ENCODE data around the gene EFNA4.

- TF ChIP-seq, protein P1, sequence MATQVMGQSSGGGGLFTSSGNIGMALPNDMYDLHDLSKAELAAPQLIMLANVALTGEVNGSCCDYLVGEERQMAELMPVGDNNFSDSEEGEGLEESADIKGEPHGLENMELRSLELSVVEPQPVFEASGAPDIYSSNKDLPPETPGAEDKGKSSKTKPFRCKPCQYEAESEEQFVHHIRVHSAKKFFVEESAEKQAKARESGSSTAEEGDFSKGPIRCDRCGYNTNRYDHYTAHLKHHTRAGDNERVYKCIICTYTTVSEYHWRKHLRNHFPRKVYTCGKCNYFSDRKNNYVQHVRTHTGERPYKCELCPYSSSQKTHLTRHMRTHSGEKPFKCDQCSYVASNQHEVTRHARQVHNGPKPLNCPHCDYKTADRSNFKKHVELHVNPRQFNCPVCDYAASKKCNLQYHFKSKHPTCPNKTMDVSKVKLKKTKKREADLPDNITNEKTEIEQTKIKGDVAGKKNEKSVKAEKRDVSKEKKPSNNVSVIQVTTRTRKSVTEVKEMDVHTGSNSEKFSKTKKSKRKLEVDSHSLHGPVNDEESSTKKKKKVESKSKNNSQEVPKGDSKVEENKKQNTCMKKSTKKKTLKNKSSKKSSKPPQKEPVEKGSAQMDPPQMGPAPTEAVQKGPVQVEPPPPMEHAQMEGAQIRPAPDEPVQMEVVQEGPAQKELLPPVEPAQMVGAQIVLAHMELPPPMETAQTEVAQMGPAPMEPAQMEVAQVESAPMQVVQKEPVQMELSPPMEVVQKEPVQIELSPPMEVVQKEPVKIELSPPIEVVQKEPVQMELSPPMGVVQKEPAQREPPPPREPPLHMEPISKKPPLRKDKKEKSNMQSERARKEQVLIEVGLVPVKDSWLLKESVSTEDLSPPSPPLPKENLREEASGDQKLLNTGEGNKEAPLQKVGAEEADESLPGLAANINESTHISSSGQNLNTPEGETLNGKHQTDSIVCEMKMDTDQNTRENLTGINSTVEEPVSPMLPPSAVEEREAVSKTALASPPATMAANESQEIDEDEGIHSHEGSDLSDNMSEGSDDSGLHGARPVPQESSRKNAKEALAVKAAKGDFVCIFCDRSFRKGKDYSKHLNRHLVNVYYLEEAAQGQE (IDR thresholded peaks at IDR 0.05) = peak; percentile 86
- TF ChIP-seq ZBTB33 (IDR thresholded peaks at IDR 0.05) (no peak), RAD21 (IDR thresholded peaks at IDR 0.05) (no peak), YY1 (IDR thresholded peaks at IDR 0.05) (peak; percentile 53), GABPA (IDR thresholded peaks at IDR 0.05 in 1 of 2, conservative IDR thresholded peaks at IDR 0.05 in 1 of 2) (no peak), TAF1 (conservative IDR thresholded peaks at IDR 0.05) (no peak)
- TF ChIP-seq, protein P2, sequence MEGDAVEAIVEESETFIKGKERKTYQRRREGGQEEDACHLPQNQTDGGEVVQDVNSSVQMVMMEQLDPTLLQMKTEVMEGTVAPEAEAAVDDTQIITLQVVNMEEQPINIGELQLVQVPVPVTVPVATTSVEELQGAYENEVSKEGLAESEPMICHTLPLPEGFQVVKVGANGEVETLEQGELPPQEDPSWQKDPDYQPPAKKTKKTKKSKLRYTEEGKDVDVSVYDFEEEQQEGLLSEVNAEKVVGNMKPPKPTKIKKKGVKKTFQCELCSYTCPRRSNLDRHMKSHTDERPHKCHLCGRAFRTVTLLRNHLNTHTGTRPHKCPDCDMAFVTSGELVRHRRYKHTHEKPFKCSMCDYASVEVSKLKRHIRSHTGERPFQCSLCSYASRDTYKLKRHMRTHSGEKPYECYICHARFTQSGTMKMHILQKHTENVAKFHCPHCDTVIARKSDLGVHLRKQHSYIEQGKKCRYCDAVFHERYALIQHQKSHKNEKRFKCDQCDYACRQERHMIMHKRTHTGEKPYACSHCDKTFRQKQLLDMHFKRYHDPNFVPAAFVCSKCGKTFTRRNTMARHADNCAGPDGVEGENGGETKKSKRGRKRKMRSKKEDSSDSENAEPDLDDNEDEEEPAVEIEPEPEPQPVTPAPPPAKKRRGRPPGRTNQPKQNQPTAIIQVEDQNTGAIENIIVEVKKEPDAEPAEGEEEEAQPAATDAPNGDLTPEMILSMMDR (IDR thresholded peaks at IDR 0.05; ENCODE audit: low read depth, low read length, missing input control) = no peak
Observed at GRCh38 chr1:155103325-155103724, 39.8 kb downstream of the EFNA4 start.

All from liver (tissue), 3 donors.